HFF-Myc (cell line): ENCODE data around the gene BZW2.
A peak's percentile ranks its signal among the peaks of the same experiment; 100 is the strongest.

ENCODE experiments used
- DNase-seq: peaks from one replicate; pipeline ENCODE4 v3.0.0-alpha.2; 2011; ENCODE audit warnings: low read depth; ENCODE audit errors: extremely low read depth
- H3K4me3 ChIP-seq: replicated peaks from 2 replicates; pipeline ENCODE4 v1.5.1; 2011; ENCODE audit warnings: low read depth, mild to moderate bottlenecking, control low read depth, low read length
- CTCF ChIP-seq: IDR thresholded peaks from 2 replicates; pipeline ENCODE4 v1.5.1; 2012; ENCODE audit warnings: mild to moderate bottlenecking, low read depth, low read length, control low read depth; ENCODE audit errors: missing control alignments

BZW2 gene

DNA sequence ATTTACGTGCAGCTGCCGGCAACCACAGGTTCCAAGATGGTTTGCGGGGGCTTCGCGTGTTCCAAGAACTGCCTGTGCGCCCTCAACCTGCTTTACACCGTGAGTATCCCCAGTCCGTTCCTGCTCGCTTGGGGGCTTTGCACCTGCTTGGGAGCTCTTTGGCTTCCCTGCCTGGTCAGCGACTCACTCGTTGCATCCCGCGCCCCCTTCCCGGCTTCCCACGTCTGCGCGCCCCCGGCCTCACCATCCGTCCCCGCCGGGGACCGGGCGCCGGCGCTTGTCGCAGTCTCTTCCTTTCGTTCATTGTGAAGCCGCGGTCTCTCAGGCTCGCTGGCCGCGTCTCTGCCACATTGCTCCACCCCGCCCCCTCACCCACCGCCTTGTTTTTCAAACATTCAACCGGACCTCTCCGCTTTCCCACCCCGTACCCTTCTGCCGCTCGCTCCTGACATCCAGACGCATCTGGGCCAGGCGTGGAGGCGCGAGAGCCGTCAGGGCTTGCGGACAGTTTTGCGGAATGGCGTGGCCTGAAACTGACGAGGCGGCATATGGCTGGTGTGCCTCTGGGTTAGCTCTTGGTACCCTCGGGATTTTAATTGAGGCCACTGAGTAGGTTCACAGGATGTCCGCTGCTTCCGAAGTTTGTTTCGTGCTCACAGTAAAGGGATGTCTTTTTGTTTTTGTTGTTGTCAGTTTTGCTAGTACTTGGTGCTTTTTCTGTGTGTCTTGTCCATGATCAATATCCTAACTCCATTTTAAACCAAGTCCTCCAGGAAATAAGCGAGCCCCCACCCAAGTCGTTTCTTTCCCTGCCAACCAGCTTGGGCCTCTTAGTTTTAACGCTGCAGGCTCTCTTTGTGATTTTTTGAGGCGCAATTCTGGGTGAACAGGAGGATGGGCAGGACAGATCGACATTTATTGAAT, 108.2 kb downstream of the BZW2 start:
- H3K4me3 ChIP-seq = peak overlapping the region; percentile 79
- TF ChIP-seq CTCF = no peak
- no peak for DNase-seq

GRCh38 chr7:16754856-16755317, 108.9 kb downstream of the BZW2 start:
- no peak for TF ChIP-seq CTCF
- peak overlapping the region; percentile 79 for H3K4me3 ChIP-seq
- no peak for DNase-seq

DNA sequence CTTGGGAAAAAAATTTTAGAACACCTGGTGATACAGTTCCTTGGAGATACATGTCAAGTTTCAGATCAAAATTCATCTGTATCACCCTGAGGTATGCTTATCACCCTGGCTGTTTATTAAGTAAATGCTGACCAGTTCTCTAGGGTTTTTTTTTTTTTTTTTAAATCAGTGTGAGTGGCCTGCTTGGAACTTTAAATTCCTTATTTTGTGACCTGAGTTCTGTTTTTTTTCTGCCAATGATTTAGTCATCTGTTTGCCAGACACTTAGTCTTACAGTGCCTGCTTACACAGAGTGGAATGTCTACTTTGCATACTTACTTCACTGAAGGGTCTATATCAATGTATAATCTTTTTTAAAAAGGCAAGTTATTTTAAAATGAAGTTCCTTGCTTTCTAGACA, 109.4 kb downstream of the BZW2 start:
- TF ChIP-seq CTCF = no peak
- DNase-seq = no peak
- peak overlapping the region; percentile 79; the same call in 1 of the 2 replicates for H3K4me3 ChIP-seq
